GM18511 (cell line): ENCODE results near the gene S100A6.
"Not testable (repeated sequence)": the region's sequence is repeated elsewhere in the genome, so short reads cannot be mapped to it uniquely, and the experiment has no call there.

Source experiments
- ATAC-seq: cut with Tn5 transposase; IDR thresholded peaks from one replicate; pipeline ENCODE4 v1.9.1; 2021; ENCODE audit warnings: mild to moderate bottlenecking, moderate library complexity; ENCODE audit not compliant: unreplicated experiment

The S100A6 gene

GRCh38 chr1:153532769-153533599 lies 2.8 kb downstream of the S100A6 start:
- no peak for ATAC-seq

DNA sequence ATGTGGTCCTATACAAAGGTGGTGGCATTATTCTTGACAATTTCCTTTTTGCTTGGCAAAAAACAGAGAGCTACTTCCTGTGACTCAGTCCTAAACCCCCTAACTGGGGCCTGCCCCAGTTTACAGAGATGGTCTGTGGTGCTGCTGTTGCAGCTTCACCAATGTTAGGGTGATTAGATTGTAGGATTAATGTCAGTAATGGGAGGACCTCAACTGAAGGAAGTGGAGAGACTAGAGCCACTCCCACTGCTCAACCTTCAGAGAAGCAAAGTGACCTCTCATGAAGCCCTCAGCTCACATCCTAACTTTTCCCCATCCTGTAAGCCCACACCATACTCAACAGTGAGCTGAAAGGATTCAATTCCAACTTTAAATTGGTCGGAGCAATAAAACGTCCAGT lies 3.6 kb downstream of the S100A6 start:
- ATAC-seq: no peak

DNA sequence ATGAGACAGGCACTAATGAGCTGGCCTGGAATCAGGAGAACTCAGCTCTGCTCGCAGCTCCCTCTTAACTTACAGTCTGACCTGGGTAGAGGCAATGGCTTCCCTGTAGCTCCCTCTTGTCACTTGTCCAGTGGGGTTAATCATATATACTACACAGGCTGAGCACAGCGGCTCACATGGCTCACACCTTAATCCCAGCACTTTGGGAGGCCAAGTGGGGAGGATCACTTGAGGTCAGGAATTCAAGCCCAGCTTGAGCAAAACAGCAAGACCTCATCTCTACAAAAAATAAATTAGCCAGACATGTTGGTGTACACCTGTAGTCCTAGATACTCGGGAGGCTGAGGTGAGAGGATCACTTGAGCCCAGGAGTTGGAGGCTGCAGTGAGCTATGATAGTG lies 4.2 kb downstream of the S100A6 start:
- no peak for ATAC-seq

DNA sequence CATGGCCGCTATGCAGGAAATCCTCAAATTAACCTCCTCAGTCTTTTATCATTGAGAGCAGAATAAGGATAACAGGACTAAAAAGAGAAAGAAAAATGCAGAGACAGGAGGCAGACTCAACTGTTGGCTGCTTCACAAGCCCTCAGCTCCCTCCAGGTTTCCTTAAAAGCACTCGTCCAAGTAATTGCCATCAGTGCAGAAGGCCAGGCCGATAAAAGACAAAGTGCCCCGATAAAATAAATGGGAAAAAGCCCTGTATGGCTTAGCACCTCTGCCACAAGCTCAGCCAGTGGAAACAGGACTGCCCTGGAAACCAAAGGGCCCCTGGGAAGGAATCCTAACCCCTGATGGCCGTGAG lies 8.1 kb downstream of the S100A6 start:
- no peak for ATAC-seq

DNA sequence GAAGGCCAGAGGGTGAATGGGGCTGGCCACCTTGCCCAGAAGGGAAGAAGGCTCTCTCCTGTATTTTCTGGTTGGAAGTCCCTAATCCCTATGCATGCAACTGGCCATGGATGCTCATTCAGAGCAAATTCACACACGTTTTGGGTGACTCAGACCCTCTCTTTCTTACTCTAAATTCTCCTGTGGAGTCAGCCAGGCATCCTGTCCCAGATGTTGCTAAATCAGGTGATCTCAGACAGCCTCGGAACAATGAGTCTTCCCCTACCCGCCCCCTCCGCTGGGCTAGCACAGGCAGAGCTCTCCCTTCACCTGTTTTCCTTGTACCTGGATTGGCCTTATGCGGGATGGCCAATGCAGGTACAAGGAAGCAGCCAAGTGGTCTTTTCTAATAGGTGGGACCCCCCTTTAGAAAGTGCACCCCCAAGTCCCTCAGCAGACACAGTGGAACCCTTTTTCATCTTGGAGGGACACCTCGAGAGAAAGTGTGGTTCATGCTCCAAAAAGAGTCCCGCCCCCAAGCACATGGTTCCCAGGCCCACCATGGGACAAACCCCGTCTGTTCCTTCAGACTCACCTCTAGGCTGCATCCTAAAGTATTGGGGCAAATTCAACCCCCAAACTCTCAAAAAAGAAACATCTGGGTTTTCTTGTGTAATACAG lies 8.6 kb downstream of the S100A6 start:
- no peak for ATAC-seq

GRCh38 chr1:153526132-153526543 lies 9.7 kb downstream of the S100A6 start:
- ATAC-seq: no peak

- no peak for ATAC-seq
Observed at GRCh38 chr1:153525088-153525728, 10.6 kb downstream of the S100A6 start.

- not testable (repeated sequence) for ATAC-seq
Observed at GRCh38 chr1:153522353-153523048, 13.3 kb downstream of the S100A6 start.

DNA sequence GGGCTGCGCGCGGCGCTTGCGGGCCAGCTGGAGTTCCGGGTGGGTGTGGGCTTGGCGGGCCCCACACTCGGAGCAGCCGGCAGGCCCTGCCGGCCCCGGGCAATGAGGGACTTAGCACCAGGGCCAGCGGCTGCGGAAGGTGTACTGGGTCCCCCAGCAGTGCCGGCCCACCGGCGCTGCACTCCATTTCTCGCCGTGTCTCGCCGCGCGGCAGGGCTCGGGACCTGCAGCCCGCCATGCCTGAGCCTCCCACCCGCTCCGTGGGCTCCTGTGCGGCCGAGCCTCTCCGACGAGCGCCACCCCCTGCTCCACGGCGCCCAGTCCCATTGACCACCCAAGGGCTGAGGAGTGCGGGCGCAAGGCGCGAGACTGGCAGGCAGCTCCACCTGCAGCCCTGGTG lies 14.0 kb downstream of the S100A6 start:
- ATAC-seq: not testable (repeated sequence)

DNA sequence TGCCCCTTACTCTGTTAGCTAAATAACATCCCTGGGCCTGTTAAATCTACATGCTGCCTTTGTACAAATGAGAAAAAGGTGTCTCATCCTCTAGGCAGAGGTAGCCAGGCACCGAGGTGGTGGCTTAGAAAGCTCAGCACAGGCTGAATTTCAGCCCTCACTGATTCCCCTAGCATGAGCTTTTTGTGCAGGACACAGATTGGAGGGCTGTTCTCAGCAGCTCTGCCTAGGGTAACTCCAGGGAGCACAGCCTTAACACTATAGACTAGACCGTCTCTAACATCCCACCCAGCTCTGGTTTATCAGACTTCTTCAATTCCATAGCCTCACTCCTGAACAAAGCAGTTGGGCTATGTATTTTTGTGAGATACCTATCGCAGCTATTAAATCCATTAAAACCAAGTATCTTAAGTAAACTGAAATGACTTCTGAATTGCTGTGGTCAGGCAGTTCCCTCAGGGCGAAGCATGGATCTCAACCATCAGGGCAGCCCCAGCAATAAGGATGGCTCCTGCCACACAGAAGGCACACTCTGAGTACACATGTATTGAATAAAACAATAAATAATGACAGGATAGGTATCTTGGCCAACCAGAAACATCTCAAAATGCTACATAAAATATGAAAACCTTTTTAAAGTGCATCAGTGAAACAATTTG lies 14.8 kb downstream of the S100A6 start:
- no peak for ATAC-seq

- ATAC-seq: not testable (repeated sequence)
Observed at GRCh38 chr1:153520137-153520691, 15.6 kb downstream of the S100A6 start.

DNA sequence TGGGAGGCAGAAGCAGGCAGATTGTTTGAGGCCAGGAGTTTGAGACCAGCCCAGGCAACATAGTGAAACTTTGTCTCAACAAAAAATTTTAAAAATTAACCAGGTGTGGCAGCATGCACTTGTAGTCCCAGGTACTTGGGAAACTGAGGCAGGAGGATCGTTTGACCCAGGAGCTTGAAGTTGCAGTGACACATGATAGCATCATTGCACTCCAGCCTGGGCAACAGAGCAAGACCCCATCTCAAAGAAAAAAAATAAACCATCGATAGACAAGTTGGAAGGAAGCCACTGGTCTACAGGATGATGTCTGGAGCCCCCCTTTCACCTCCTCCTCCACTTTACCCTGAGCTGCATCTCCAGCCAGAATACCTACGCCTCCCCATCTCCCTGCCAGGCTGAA lies 16.5 kb downstream of the S100A6 start:
- ATAC-seq: no peak

- no peak for ATAC-seq
Observed at GRCh38 chr1:153515504-153516394, 20.0 kb downstream of the S100A6 start.

DNA sequence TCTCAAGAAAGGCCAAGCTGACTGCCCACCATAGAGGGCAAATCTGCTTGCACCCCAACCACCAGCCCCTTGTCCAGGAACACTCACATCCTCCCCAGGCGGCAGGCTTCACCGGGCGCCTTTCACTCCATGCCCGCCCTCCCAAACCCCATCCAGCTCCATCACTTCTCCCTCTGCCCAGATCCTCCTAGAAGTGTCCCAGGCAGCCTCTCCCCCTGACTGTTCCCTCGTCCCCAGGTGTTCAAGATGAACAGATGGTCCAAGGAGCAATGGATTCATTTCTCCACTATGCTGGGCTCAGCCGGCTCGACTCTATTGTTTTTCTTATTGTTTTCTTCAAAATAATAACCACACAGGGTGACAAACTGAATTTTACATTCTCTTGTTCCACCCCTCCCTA lies 22.1 kb downstream of the S100A6 start:
- no peak for ATAC-seq

GRCh38 chr1:153513023-153513422 lies 22.8 kb downstream of the S100A6 start:
- no peak for ATAC-seq

DNA sequence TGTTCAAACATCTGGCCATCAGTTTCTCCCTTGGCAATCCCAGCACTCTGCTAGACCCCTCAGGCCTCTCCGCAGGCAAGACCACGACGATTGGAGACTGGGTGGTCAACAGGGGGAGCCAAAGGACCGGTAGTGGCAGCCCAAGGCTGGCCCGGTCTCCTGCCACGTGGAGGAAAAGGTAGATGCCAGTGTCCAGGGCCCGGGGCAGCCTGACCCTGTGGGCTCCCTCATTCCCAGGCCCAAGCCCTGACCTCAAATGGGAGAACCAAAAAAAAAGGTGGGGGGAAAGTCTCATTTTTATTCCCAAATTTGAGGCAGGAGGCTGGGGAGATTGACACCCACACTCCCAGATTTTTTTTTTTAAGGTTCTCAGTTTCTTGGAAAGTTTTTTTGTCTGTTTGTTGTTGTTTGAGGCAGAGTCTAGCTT lies 24.8 kb downstream of the S100A6 start:
- peak; percentile 67 for ATAC-seq

- ATAC-seq: no peak
Observed at GRCh38 chr1:153509729-153510354, 25.9 kb downstream of the S100A6 start.

DNA sequence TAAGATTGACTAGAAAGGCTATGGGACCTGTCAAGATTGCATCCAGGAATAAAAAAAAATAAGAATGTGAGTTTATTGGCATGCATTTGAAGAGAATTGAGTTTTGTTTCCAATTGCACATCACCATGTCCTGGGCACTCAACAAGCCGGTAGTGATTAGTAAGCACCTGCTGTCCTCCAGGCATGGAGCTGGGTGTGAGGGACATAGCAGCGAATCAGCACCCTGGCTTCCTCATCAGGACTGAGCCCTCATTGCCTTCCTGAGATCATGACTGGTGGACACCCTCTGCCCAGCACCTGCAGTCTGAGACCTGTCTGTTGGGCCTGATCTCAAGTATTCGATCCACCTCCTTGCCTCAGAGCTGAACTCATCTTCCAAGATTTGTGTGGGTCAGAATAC lies 26.8 kb downstream of the S100A6 start:
- ATAC-seq: no peak
